PC-3 (cell line): ENCODE data around the gene FDX1. TPM values are rescaled to one million over a fixed set of nuclear protein-coding genes. Genes with fewer than 3 reads are reported as not detected.

Experiments used
- ATAC-seq: fragments of 200-7000 bp; cut with Tn5 transposase; 2 replicates; pipeline ENCODE4 v1.9.1; 2020; ENCODE audit warnings: mild to moderate bottlenecking, moderate library complexity
- BruUV-seq: library from RNA; stranded (reverse); fragments of 400-500 nt; replicated peaks from 2 replicates; lab custom pipeline; 2021; lab: Mats Ljungman, UMichigan
- CTCF ChIA-PET: fragments of 300-600 bp; sonication (Branson Sonifier 250); formaldehyde crosslinking; loops from one replicate; lab custom pipeline; 2022; ENCODE audit warnings: antibody characterized with exemption; lab: Charles Lee
- POLR2A ChIA-PET: fragments of 300-600 bp; sonication (Branson Sonifier 250); formaldehyde crosslinking; loops from one replicate; lab custom pipeline; 2022; ENCODE audit warnings: antibody characterized with exemption; ENCODE audit not compliant: unreplicated experiment; lab: Charles Lee
- DNase-seq: peaks from one replicate; pipeline ENCODE4 v3.0.0-alpha.2; 2015
- H2AFZ ChIP-seq: fragments of 300-600 bp; sonication (generic); 2 replicates; pipeline ENCODE4 v1.6.0; 2016; ENCODE audit warnings: antibody characterized with exemption, low read length
- H3F3A ChIP-seq: fragments of 300-600 bp; sonication (generic); one replicate; pipeline ENCODE4 v1.6.0; 2017; ENCODE audit warnings: antibody characterized with exemption, low read length, control low read depth, mild to moderate bottlenecking; ENCODE audit not compliant: unreplicated experiment
- H3K27ac ChIP-seq: fragments of 300-600 bp; sonication (generic); 2 replicates; pipeline ENCODE4 v1.5.1; 2016; ENCODE audit warnings: mild to moderate bottlenecking, low read length
- H3K27me3 ChIP-seq: fragments of 300-600 bp; sonication (generic); 2 replicates; pipeline ENCODE4 v1.6.1; 2016; ENCODE audit warnings: low read length, mixed read lengths
- H3K36me3 ChIP-seq: fragments of 300-600 bp; sonication (generic); 2 replicates; pipeline ENCODE4 v1.6.1; 2016; ENCODE audit warnings: low read depth, mixed run types, low read length, mixed read lengths
- H3K4me1 ChIP-seq: fragments of 300-600 bp; sonication (generic); 2 replicates; pipeline ENCODE4 v1.5.1; 2016; ENCODE audit warnings: low read length; ENCODE audit not compliant: insufficient read depth
- H3K4me2 ChIP-seq: fragments of 300-600 bp; sonication (generic); 2 replicates; pipeline ENCODE4 v1.6.0; 2016; ENCODE audit warnings: low read length
- H3K4me3 ChIP-seq: fragments of 300-600 bp; sonication (generic); 2 replicates; pipeline ENCODE4 v1.5.1; 2016; ENCODE audit warnings: mild to moderate bottlenecking, low read length, mixed read lengths
- H3K79me2 ChIP-seq: fragments of 300-600 bp; sonication (generic); 2 replicates; pipeline ENCODE4 v1.6.1; 2017; ENCODE audit warnings: low read length, mixed read lengths
- H3K9ac ChIP-seq: fragments of 300-600 bp; sonication (generic); 2 replicates; pipeline ENCODE4 v1.6.0; 2016; ENCODE audit warnings: mild to moderate bottlenecking, low read length
- H3K9me2 ChIP-seq: fragments of 300-600 bp; sonication (generic); replicated peaks from 2 replicates; pipeline ENCODE4 v1.6.1; 2016; ENCODE audit warnings: mixed run types, low read length, mixed read lengths
- H3K9me3 ChIP-seq: fragments of 300-600 bp; sonication (generic); 2 replicates; pipeline ENCODE4 v1.6.1; 2016; ENCODE audit warnings: low read length, mixed read lengths
- H4K20me1 ChIP-seq: fragments of 300-600 bp; sonication (generic); 2 replicates; pipeline ENCODE4 v1.6.1; 2016; ENCODE audit warnings: low read length, mixed read lengths
- CTCF ChIP-seq: fragments of 300-600 bp; sonication (generic); conservative IDR thresholded peaks from 2 replicates; pipeline ENCODE4 v1.5.1; 2017; ENCODE audit warnings: antibody characterized with exemption, low read depth, mild to moderate bottlenecking, low read length
- EZH2 ChIP-seq: fragments of 300-600 bp; sonication (generic); IDR thresholded peaks from one replicate; pipeline ENCODE4 v1.6.1; 2017; ENCODE audit warnings: antibody characterized with exemption, mild to moderate bottlenecking, low read length; ENCODE audit not compliant: unreplicated experiment
- EZH2phosphoT487 ChIP-seq: fragments of 300-600 bp; sonication (generic); IDR thresholded peaks from 2 replicates; pipeline ENCODE4 v1.6.1; 2018; ENCODE audit warnings: mild to moderate bottlenecking, antibody characterized with exemption, low read length, borderline replicate concordance
- intact Hi-C: fragments of 100-400 bp; cut with micrococcal nuclease; formaldehyde crosslinking; loops from 2 replicates; pipeline ENCODE4 v1.9.0; 2023
- total RNA-seq: library from RNA; depleted of rRNA; stranded (reverse); fragments of >200 nt; gene quantifications from 2 replicates; pipeline ENCODE4 v1.2.3, GENCODE V29; 2014

FDX1 gene
- total RNA-seq, 1 experiment from 2014 or later, result 14.8 TPM

GRCh38 chr11:110447897-110448745, 18.4 kb downstream of the FDX1 start:
- Histone ChIP-seq H3K36me3 (peaks cover 6% of the 10 kb centered on the region; the same call in 1 of the 2 replicates), H3K4me2 (no peak overlapping the region), H3K4me1 (peaks cover 21% of the 10 kb centered on the region), H2AFZ (no peak overlapping the region), H3K9me2 (no peaks in the 10 kb centered on the region), H3K79me2 (no peaks in the 10 kb centered on the region), H3K27me3 (no peaks in the 10 kb centered on the region), H3F3A (no peaks in the 10 kb centered on the region), H3K9me3 (no peaks in the 10 kb centered on the region), H3K4me3 (no peak overlapping the region), H3K9ac (no peak overlapping the region), H3K27ac (peak overlapping the region; percentile 79), H4K20me1 (no peaks in the 10 kb centered on the region)
- ATAC-seq (peak; percentile 49; the same call in 1 of the 2 replicates), DNase-seq (peak; percentile 88)
- intact Hi-C loops, result loop anchor here (1.0 to 5.0 kb wide), 5 partner anchors 81 to 999 kb away; partner anchors contain the start of gene RDX
- BruUV-seq, result no TSS peak
- TF ChIP-seq EZH2 (no peak), EZH2phosphoT487 (no peak), CTCF (peak; percentile 90)
- CTCF ChIA-PET, result interaction anchor here (0.6 kb wide), 1 partner anchor 12 kb away, joined by 3 read pairs; no protein-coding TSS in a partner anchor
- POLR2A ChIA-PET, result no interaction called here

- no peaks in the 10 kb centered on the region for H3F3A ChIP-seq
- no peaks in the 10 kb centered on the region for H3K79me2 ChIP-seq
- no peak overlapping the region for H3K4me3 ChIP-seq
- no peak overlapping the region for H3K4me2 ChIP-seq
- no peaks in the 10 kb centered on the region for H3K9me2 ChIP-seq
- no peaks in the 10 kb centered on the region for H3K9me3 ChIP-seq
- POLR2A ChIA-PET, result no interaction called here
- no peaks in the 10 kb centered on the region for H3K27me3 ChIP-seq
- ATAC-seq (no peak), DNase-seq (no peak)
- peaks cover 6% of the 10 kb centered on the region; the same call in 1 of the 2 replicates for H3K36me3 ChIP-seq
- CTCF ChIA-PET, result no interaction called here
- intact Hi-C loops, result no loop called here
- no peak overlapping the region for H3K9ac ChIP-seq
- no peaks in the 10 kb centered on the region for H4K20me1 ChIP-seq
- H3K4me1 ChIP-seq, result peaks cover 16% of the 10 kb centered on the region
- no peak overlapping the region for H2AFZ ChIP-seq
- no peak overlapping the region for H3K27ac ChIP-seq
- TF ChIP-seq EZH2phosphoT487 (no peak), EZH2 (no peak), CTCF (no peak)
- no TSS peak for BruUV-seq
Measured at GRCh38 chr11:110450246-110450645, 20.5 kb downstream of the FDX1 start.

- intact Hi-C loops, result no loop called here
- Histone ChIP-seq H3K4me1 (no peaks in the 10 kb centered on the region), H3K9me3 (no peaks in the 10 kb centered on the region), H3K9ac (no peak overlapping the region), H3K4me3 (no peak overlapping the region), H4K20me1 (no peaks in the 10 kb centered on the region), H3K36me3 (no peaks in the 10 kb centered on the region; the same call in 1 of the 2 replicates), H3K27me3 (no peaks in the 10 kb centered on the region), H2AFZ (no peak overlapping the region), H3F3A (no peaks in the 10 kb centered on the region), H3K9me2 (no peaks in the 10 kb centered on the region), H3K4me2 (no peak overlapping the region), H3K79me2 (no peaks in the 10 kb centered on the region), H3K27ac (no peak overlapping the region)
- POLR2A ChIA-PET, result no interaction called here
- BruUV-seq, result no TSS peak
- ATAC-seq, result no peak
- DNase-seq, result no peak
- CTCF ChIA-PET, result no interaction called here
- no peak for TF ChIP-seq EZH2
- TF ChIP-seq EZH2phosphoT487, result no peak
- no peak for TF ChIP-seq CTCF
Measured at GRCh38 chr11:110452720-110453119, 23.0 kb downstream of the FDX1 start.
